Cerebellar nuclear complex (tissue), 1 donor: Measurements from ENCODE around the gene CHRD.
"Not testable (repeated sequence)": the region's sequence is repeated elsewhere in the genome, so short reads cannot be mapped to it uniquely, and the experiment has no call there.

Source experiments
- DNase-seq, 2 experiments: peaks; one replicate each; lab custom pipeline; 2025; lab: John Stamatoyannopoulos, UW

The CHRD gene

DNA sequence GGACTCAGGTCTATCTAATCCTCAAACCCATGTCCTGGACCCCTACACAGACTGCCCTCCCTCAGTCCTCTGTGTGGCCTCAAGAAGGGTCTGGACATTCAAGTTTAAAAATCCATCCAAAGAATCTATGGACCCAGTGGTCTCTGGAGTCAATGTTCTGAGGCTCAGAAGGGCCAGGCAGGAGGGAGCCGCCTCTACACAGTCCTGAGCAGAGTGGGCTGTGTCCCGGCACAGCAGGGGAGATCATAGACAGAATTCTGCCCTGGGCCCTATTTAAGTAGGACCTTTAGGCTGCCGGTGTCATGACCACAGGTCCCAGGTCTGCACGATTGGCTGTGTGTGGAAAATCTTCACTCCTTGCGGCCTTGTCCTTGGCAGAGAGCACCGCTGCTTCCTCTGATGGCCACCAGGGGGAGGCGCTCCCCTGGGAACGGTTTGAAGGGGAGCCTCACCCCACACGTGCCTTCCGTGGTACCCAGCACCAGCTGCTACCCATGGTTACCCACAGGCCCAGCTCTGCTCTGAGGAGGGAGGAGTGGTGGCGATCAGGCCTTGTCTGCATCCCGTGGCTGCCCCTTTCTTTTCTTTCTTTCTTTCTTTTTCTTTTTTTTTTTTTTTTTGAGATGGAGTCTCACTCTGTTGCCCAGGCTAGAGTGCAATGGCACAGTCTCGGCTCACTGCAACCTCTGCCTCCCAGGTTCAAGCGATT, 37.9 kb downstream of the CHRD start:
- no peak for DNase-seq

DNA sequence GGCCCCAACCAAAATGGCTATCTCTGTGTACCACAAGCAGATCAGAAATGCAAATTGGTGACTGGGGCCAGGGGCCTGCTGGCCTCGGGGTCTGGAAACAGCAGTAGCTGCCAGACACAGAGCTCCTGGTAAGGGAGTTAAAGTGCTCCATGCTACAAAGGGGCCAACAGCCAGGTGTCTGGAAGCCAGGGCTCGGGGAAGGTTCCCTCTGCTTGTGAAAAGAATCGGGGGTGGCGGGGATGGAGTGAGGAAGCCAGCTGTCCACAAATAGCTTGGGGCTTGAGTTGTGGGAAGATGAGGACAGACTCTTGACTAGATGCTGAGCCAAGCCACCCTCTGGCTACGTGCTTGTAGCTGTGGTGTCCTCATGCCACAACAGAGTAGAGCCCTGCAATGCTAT, 39.3 kb downstream of the CHRD start:
- DNase-seq: peak in 1 of 2 experiments; percentile 66

DNA sequence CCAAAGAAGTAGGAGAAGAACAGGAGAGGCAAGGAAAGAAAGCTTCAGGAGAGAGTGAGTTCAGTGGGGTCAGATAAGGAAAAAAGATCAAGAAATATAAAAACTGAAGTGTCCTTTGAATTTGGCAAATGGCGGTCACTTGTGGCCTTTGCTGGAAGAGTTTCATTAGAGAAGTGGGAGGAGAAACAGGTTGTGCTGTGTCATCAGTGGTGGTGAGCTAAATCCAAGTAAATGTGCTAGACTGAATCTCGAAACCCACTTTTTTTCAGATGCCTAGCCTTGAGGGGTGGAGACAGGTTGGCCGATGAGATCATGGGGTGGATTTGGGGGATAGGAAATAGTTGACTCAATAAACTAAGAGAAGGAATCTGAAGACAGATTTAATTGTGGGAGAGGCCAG, 43.7 kb downstream of the CHRD start:
- no peak for DNase-seq

DNA sequence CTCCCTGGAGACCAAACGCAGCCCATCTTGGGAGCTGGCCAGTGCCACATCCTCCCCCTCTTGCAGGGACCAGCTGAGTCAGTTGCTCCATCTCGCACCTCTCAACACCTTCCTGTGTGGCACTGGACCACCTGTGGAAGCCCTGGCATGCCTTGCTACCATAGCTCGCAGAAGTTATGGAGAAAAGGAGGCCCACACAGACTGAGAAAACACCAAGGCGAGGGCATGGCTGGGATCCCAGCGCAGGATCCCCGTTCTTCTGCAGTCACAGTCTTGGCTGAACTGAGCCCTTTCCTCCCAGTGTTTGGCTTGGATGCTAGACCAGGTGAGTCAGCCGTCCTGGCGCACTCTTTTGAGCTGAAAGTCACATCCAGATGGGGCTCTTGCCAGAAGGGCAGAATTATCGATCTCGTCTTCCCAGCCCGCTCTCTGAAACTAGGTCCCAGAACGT, 46.9 kb downstream of the CHRD start:
- DNase-seq: no peak

DNA sequence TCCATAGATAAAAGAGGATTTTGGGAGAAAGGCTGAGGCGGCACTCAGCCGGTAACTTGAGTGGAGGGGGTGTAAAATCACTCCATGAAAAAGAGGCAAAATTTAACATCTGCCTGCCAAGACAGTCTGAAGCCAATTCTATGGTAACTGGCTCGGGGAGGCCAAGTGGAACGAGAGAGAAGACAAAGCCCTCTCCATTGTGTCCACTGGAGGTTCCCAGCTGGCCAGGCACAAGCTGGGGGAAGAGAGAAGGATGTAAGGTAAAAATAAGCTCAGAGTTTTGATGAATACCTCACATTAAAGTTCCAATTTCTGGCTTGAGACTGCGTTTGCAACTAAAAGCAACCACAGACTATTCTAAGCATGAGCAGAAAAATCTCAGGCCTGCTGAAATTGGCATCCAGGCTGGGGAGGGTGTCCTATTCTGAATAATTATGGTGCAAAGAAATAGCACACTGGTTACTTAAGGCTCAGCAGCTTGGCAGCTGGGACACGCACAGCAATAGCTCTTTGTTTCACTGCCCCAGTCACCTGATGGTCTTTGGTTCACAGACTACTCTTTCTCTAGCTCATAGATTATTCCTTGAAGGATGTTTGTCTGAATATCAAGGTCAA, 48.8 kb downstream of the CHRD start:
- no peak for DNase-seq

DNA sequence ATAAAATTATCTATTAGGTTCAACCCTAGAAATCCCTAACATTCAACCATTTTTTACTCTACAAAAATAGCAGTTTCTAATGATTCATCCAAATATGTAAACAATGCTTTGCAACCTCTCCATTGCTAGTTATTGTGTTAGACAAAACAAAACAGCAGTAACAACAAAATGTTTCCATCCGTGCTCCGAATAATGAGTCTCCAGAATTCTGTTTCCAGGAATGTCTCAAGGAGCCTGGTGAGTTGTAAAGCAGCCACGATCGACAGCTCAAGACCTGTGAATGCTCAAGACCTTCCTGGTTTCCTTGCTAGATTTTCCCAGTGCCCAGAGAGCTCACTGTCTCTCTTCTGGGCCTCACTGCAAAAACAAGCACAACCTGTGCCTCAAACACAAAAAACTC, 49.9 kb downstream of the CHRD start:
- no peak for DNase-seq

DNA sequence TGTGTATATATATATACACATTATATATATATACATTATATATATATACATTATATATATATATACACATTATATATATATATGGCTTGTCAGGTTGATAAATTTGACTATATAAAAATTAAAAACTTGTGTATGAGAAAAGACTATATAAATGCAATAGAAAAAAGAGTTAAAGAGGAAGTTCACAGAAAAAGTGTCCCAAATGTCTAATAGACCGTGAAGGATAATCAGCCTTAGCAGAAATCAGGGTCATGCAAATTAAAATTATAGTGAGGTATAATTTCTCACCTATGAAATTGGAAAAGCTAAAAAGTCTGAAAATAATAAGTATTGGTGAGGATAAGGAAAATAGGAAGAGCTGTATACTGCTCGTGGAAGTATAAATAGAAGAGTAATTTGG, 51.1 kb downstream of the CHRD start:
- DNase-seq: no peak

DNA sequence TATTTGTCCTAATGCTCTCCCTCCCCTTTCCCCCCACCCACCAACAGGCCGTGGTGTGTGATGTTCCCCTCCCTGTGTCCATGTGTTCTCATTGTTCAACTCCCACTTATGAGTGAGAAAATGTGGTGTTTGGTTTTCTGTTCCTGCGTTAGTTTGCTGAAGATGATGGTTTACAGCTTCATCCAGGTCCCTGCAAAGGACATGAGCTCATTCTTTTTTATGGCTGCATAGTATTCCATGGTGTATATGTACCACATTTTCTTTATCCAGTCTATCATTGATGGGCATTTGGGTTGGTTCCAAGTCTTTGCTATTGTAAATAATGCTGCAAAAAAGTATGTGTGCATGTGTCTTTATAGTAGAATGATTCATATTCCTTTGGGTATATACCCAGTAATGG, 53.3 kb downstream of the CHRD start:
- DNase-seq: not testable (repeated sequence)

DNA sequence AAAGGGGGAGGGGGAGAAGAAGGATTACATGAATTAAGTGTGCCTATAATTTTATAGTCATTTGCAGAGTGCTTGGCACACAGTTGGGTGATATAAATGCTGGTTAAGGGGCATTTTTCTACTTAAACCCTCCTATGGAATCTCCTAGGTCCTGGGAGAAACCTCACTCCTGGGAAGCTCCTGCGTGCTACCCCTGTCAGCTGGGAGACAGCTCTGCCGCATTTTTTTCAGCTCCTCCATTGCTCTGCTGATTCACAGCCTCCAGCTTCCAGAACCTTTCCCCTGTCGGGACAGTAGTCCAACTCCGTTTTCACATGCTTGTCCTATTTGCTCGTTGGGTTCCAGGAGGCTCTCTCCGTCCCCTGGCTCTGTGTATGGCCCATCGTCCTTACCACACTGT, 59.2 kb downstream of the CHRD start:
- no peak for DNase-seq
